ENCODE measurements around the gene KIF2A. TPM values are rescaled to one million over a fixed set of nuclear protein-coding genes. Genes with fewer than 3 reads are reported as not detected.

Gene KIF2A
- total RNA-seq, 1 experiment from 2014 or later, result 42.9 TPM

- H3K9me3 ChIP-seq (ENCODE audit: control insufficient read depth in 1 of 2, insufficient read depth in 1 of 2, low read depth in 1 of 2, low read length in 2 of 2), result no peaks in the 10 kb centered on the region
- peak; percentile 82 for ATAC-seq
- no peaks in the 10 kb centered on the region for H3K9me2 ChIP-seq (ENCODE audit: insufficient read depth)
- peak; percentile 28 for DNase-seq (ENCODE audit: low read depth, low spot score)
- intact Hi-C loops (cut with micrococcal nuclease), result no loop called here
- no peaks in the 10 kb centered on the region for H3K27me3 ChIP-seq (ENCODE audit: insufficient read depth, low read length)
- ChIA-PET CTCF (interaction anchor here (0.8 to 1.1 kb wide), 2 partner anchors 11 to 12 kb away, joined by 3 to 4 read pairs; no protein-coding TSS in a partner anchor), RAD21 (ENCODE audit: low non-redundant PET in 1 of 2, low total read pairs in 2 of 2, uncharacterized antibody in 2 of 2, unreplicated experiment in 2 of 2) (no interaction called here), POLR2A (no interaction called here)
- no peak overlapping the region for H3K4me3 ChIP-seq (replicated peaks in 1 of 2; ENCODE audit: low read depth in 1 of 2, low read length in 2 of 2)
- H2AFZ ChIP-seq (ENCODE audit: low read depth, low read length, poor library complexity, severe bottlenecking), result no peak overlapping the region
- no peaks in the 10 kb centered on the region for H4K20me1 ChIP-seq (ENCODE audit: insufficient read depth)
- H3K9ac ChIP-seq (ENCODE audit: low read length), result no peak overlapping the region
- no peak overlapping the region for H3K27ac ChIP-seq (ENCODE audit: low read depth, low read length)
- H3K4me2 ChIP-seq (ENCODE audit: low read length), result no peak overlapping the region
- no peaks in the 10 kb centered on the region for H3K36me3 ChIP-seq (ENCODE audit: control insufficient read depth in 1 of 2, insufficient read depth in 2 of 2, low read length in 2 of 2)
- BruUV-seq (replicated peaks), result no TSS peak
- peaks cover 55% of the 10 kb centered on the region for H3K79me2 ChIP-seq (ENCODE audit: insufficient read depth, low read length)
- TF ChIP-seq EGR1 (IDR thresholded peaks at IDR 0.05; ENCODE audit: low read depth) (no peak), SIN3A (IDR thresholded peaks at IDR 0.05; ENCODE audit: low read depth) (no peak), CTCF (IDR thresholded peaks at IDR 0.05 in 2 of 3, conservative IDR thresholded peaks at IDR 0.05 in 1 of 3; ENCODE audit: borderline replicate concordance in 1 of 3, insufficient read depth in 1 of 3, low read depth in 2 of 3, low read length in 2 of 3) (peak; percentile 42 to 65 (median 60); a peak in 5 of 6 replicates), TCF7L2 (IDR thresholded peaks at IDR 0.05; ENCODE audit: borderline replicate concordance, extremely low read depth, insufficient read depth, insufficient read length) (no peak), RAD21 (IDR thresholded peaks at IDR 0.05; ENCODE audit: low read depth) (peak; percentile 36; the same call in 1 of the 2 replicates), ZFX (IDR thresholded peaks at IDR 0.05) (no peak)
- H3K4me1 ChIP-seq (ENCODE audit: control insufficient read depth in 1 of 2, insufficient read depth in 2 of 2, low read length in 2 of 2), result no peaks in the 10 kb centered on the region
These were observed 34.4 kb downstream of the KIF2A start for GRCh38 chr5:62340392-62340791.

- ChIA-PET POLR2A (no interaction called here), RAD21 (ENCODE audit: low non-redundant PET in 1 of 2, low total read pairs in 2 of 2, uncharacterized antibody in 2 of 2, unreplicated experiment in 2 of 2) (no interaction called here), CTCF (interaction anchor here (1.1 kb wide), 1 partner anchor 11 kb away, joined by 4 read pairs; no protein-coding TSS in a partner anchor)
- no TSS peak for BruUV-seq (replicated peaks)
- Histone ChIP-seq H3K27ac (ENCODE audit: low read depth, low read length) (no peak overlapping the region), H4K20me1 (ENCODE audit: insufficient read depth) (no peaks in the 10 kb centered on the region), H3K79me2 (ENCODE audit: insufficient read depth, low read length) (peaks cover 58% of the 10 kb centered on the region), H3K4me2 (ENCODE audit: low read length) (no peak overlapping the region), H3K36me3 (ENCODE audit: control insufficient read depth in 1 of 2, insufficient read depth in 2 of 2, low read length in 2 of 2) (no peaks in the 10 kb centered on the region), H3K4me3 (replicated peaks in 1 of 2; ENCODE audit: low read depth in 1 of 2, low read length in 2 of 2) (no peak overlapping the region), H3K9me3 (ENCODE audit: control insufficient read depth in 1 of 2, insufficient read depth in 1 of 2, low read depth in 1 of 2, low read length in 2 of 2) (no peaks in the 10 kb centered on the region), H3K9me2 (ENCODE audit: insufficient read depth) (no peaks in the 10 kb centered on the region), H3K9ac (ENCODE audit: low read length) (no peak overlapping the region), H2AFZ (ENCODE audit: low read depth, low read length, poor library complexity, severe bottlenecking) (no peak overlapping the region), H3K4me1 (ENCODE audit: control insufficient read depth in 1 of 2, insufficient read depth in 2 of 2, low read length in 2 of 2) (no peaks in the 10 kb centered on the region), H3K27me3 (ENCODE audit: insufficient read depth, low read length) (no peaks in the 10 kb centered on the region)
- TF ChIP-seq ZNF274 (IDR thresholded peaks at IDR 0.05; ENCODE audit: low read depth, low read length) (no peak), SP1 (IDR thresholded peaks at IDR 0.05; ENCODE audit: low read depth) (no peak), SRF (IDR thresholded peaks at IDR 0.05; ENCODE audit: low read depth) (no peak), ATF3 (IDR thresholded peaks at IDR 0.05) (no peak), EZH2 (IDR thresholded peaks at IDR 0.05) (no peak), JUND (IDR thresholded peaks at IDR 0.05) (no peak), POLR2AphosphoS5 (IDR thresholded peaks at IDR 0.05; ENCODE audit: low read depth, low read length) (no peak), RAD21 (IDR thresholded peaks at IDR 0.05; ENCODE audit: low read depth) (no peak), CEBPB (IDR thresholded peaks at IDR 0.05; ENCODE audit: low read depth) (no peak), POLR2A (IDR thresholded peaks at IDR 0.05; ENCODE audit: borderline replicate concordance, extremely low read depth, insufficient read depth, insufficient read length) (no peak), YY1 (IDR thresholded peaks at IDR 0.05; ENCODE audit: extremely low read depth, insufficient replicate concordance, low read depth, low read length) (no peak)
- TF ChIP-seq, protein P1, sequence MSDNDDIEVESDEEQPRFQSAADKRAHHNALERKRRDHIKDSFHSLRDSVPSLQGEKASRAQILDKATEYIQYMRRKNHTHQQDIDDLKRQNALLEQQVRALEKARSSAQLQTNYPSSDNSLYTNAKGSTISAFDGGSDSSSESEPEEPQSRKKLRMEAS (IDR thresholded peaks at IDR 0.05), result no peak
- TF ChIP-seq, protein P2, sequence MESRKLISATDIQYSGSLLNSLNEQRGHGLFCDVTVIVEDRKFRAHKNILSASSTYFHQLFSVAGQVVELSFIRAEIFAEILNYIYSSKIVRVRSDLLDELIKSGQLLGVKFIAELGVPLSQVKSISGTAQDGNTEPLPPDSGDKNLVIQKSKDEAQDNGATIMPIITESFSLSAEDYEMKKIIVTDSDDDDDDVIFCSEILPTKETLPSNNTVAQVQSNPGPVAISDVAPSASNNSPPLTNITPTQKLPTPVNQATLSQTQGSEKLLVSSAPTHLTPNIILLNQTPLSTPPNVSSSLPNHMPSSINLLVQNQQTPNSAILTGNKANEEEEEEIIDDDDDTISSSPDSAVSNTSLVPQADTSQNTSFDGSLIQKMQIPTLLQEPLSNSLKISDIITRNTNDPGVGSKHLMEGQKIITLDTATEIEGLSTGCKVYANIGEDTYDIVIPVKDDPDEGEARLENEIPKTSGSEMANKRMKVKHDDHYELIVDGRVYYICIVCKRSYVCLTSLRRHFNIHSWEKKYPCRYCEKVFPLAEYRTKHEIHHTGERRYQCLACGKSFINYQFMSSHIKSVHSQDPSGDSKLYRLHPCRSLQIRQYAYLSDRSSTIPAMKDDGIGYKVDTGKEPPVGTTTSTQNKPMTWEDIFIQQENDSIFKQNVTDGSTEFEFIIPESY (IDR thresholded peaks at IDR 0.05; ENCODE audit: extremely low read depth, insufficient replicate concordance, low read length), result no peak
- ATAC-seq, result no peak
- intact Hi-C loops (cut with micrococcal nuclease), result no loop called here
- no peak for DNase-seq (ENCODE audit: low read depth, low spot score)
These were observed 35.0 kb downstream of the KIF2A start for GRCh38 chr5:62340979-62341378.

Measured in HCT116 (cell line).